Measurements from ENCODE around the gene SP2. TPM values are rescaled to one million over a fixed set of nuclear protein-coding genes. Genes with fewer than 3 reads are reported as not detected.
A peak's percentile ranks its signal among the peaks of the same experiment; 100 is the strongest.

The SP2 gene
- total and polyA plus RNA-seq, 10 donors: 4.5 to 22.6 (median 15.1) TPM

DNA sequence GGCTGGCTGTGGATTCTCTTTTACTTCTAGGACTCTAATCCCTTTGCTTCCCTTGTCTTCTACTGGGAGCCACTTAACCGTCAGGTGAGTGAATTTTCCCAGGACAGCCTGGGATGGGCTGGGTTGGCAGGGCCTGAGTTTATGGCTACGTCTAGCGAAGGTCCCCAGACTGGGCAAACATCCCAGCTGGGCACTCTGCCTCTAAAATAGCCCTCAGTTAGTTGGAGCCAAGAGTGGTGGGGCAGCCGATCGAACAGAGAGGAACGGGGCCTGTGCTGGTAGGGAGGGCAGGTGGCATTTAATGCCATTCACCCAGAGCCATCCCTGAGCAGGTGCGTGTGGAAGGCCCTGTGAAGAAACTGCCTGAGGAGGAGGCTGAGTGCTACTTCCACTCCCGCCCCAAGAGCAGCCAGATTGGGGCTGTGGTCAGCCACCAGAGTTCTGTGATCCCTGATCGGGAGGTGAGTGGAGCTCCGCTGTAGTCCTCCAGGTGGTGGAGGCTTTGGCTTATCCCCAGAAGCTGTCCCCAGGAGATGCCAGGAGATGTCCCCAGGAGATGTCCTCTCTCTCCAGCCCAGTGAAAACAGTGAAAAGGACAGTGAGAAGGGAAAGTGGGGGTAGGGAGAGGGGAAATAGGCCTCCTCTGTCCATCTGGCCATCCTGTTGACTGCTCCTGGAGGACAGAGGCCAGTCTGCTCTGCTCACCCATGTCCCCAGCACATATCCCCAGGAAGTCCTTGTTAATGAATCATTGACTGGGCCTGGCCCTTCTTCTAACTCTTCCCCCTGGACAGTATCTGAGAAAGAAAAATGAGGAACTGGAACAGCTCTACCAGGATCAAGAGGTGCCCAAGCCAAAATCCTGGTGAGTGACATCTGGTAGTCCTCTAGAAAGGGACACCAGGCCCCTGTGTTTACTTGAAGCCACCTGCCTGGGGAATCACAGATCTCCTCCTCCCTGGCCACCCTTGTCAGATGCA lies 49.8 kb downstream of the SP2 start:
- H3K9me3 ChIP-seq: no peaks in the 10 kb centered on the region
- H3K4me3 ChIP-seq: no peak overlapping the region
- DNase-seq: no peak
- H3K27me3 ChIP-seq (replicated peaks in 1 of 7): no peaks in the 10 kb centered on the region
- 84 to 94% (median 91%) methylated on average over 10 of the region's 10 CpGs for WGBS, 5 donors
- H3K36me3 ChIP-seq: peaks cover 0 to 51% (median 13%) of the 10 kb centered on the region in 6 donors
- H3K4me1 ChIP-seq: peaks cover 17 to 82% (median 57%) of the 10 kb centered on the region in 6 donors
- intact Hi-C loops (cut with DNase I; ENCODE audit: low total_unique reads): no loop called here
- TF ChIP-seq, protein P1, sequence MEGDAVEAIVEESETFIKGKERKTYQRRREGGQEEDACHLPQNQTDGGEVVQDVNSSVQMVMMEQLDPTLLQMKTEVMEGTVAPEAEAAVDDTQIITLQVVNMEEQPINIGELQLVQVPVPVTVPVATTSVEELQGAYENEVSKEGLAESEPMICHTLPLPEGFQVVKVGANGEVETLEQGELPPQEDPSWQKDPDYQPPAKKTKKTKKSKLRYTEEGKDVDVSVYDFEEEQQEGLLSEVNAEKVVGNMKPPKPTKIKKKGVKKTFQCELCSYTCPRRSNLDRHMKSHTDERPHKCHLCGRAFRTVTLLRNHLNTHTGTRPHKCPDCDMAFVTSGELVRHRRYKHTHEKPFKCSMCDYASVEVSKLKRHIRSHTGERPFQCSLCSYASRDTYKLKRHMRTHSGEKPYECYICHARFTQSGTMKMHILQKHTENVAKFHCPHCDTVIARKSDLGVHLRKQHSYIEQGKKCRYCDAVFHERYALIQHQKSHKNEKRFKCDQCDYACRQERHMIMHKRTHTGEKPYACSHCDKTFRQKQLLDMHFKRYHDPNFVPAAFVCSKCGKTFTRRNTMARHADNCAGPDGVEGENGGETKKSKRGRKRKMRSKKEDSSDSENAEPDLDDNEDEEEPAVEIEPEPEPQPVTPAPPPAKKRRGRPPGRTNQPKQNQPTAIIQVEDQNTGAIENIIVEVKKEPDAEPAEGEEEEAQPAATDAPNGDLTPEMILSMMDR (IDR thresholded peaks at IDR 0.05 in 8 of 11, conservative IDR thresholded peaks at IDR 0.05 in 3 of 11): no peak
- no peak for TF ChIP-seq POLR2A (IDR thresholded peaks at IDR 0.05)
- no peak for TF ChIP-seq POLR2AphosphoS5 (IDR thresholded peaks at IDR 0.05)
- peak overlapping the region in 5 of 8 donors; percentile 15 to 57 (median 34) for H3K27ac ChIP-seq

DNA sequence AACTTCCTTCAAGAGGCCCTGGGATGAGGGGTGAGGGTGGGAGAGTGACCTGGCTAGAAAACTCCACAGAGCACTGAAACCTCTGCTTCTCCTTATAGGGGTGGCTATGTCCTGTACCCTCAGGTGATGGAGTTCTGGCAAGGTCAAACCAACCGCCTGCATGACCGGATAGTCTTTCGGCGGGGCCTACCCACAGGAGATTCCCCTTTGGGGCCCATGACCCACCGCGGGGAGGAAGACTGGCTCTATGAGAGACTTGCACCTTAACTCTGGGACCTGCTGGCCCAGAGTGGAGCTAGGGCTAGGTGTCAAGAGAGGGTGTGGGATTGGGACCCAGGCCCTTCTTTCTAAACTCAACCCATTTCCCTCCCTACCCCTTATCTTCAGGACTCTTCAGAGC lies 50.5 kb downstream of the SP2 start:
- intact Hi-C loops (cut with DNase I; ENCODE audit: low total_unique reads): no loop called here
- no peak overlapping the region for H3K4me3 ChIP-seq
- H3K9me3 ChIP-seq: no peaks in the 10 kb centered on the region
- WGBS, 5 donors: 87 to 100% (median 91%) methylated on average over 2 to 6 of the region's 6 CpGs
- peaks cover 0 to 51% (median 13%) of the 10 kb centered on the region in 6 donors for H3K36me3 ChIP-seq
- H3K27me3 ChIP-seq (replicated peaks in 1 of 7): no peaks in the 10 kb centered on the region
- peak overlapping the region in 3 of 8 donors; percentile 34 to 57 (median 44) for H3K27ac ChIP-seq
- TF ChIP-seq, protein P1 (IDR thresholded peaks at IDR 0.05 in 8 of 11, conservative IDR thresholded peaks at IDR 0.05 in 3 of 11): no peak
- TF ChIP-seq POLR2AphosphoS5 (IDR thresholded peaks at IDR 0.05) (no peak), POLR2A (IDR thresholded peaks at IDR 0.05) (no peak)
- H3K4me1 ChIP-seq: peaks cover 15 to 78% (median 53%) of the 10 kb centered on the region in 6 donors
- DNase-seq: no peak

DNA sequence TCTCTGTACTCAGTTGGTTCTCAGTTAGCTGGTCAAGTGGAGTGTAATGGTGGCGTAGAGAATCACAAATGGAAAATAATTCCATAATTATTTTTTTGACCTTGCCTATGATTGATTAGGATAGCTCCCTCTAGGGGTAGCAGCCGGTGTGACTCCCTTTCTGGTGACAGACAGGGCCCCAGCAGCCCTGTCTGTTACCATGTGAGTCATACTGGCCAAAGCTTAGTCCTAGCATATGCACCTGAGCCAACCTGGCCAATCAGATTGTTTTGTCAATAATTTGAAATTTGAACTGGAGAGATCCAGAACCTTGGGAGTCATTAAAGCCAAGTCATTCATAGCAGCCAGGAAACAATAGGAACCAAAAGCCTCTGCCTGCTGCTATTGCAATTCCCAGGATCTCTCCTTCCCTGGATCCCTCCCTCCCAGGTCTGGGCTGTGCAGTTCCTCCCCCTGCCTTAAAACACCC lies 50.9 kb downstream of the SP2 start:
- DNase-seq: no peak
- no peak overlapping the region for H3K4me3 ChIP-seq
- no peak for TF ChIP-seq POLR2AphosphoS5 (IDR thresholded peaks at IDR 0.05)
- TF ChIP-seq, protein P1 (IDR thresholded peaks at IDR 0.05 in 8 of 11, conservative IDR thresholded peaks at IDR 0.05 in 3 of 11): peak; percentile 27 to 89 (median 81)
- peaks cover 0 to 51% (median 13%) of the 10 kb centered on the region in 6 donors for H3K36me3 ChIP-seq
- H3K9me3 ChIP-seq: no peaks in the 10 kb centered on the region
- no peaks in the 10 kb centered on the region for H3K27me3 ChIP-seq (replicated peaks in 1 of 7)
- H3K4me1 ChIP-seq: peaks cover 15 to 74% (median 50%) of the 10 kb centered on the region in 6 donors
- H3K27ac ChIP-seq: peak overlapping the region in 1 of 8 donors; percentile 44
- WGBS, 5 donors: 21 to 37% (median 30%) methylated on average over 2 of the region's 2 CpGs
- intact Hi-C loops (cut with DNase I; ENCODE audit: low total_unique reads): no loop called here

DNA sequence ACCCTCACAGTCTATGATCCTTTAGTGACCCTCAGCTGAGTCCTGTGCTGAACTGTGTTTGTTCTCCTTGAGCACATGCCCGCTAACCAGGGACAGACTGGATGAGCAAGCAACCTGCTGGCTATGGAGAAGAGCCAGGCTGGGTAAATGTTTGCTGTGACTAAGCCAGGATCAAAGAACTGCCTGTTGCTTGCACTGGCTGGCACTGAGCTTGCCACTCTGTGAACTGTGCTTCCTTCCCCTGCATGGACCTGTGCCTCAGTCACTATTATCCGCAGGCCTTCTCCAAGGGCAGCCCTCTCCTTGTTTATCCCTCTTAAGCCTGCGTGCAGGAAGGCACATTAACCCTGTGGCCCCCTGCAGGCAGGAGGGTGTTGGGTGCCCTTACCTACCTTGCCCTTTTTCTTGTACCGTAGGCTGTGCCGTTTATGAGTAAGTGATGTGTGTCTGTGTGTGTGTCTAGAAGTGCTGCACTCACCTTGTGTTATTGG lies 52.7 kb downstream of the SP2 start:
- 43 to 63% (median 54%) methylated on average over 5 of the region's 5 CpGs for WGBS, 5 donors
- H3K4me1 ChIP-seq: peaks cover 9 to 56% (median 34%) of the 10 kb centered on the region in 6 donors

More for the DNA sequence above, 52.7 kb downstream of the SP2 start:
- intact Hi-C loops (cut with DNase I; ENCODE audit: low total_unique reads): no loop called here
- Histone ChIP-seq H3K27me3 (replicated peaks in 1 of 7) (no peaks in the 10 kb centered on the region), H3K27ac (peak overlapping the region in 5 of 8 donors; percentile 14 to 82 (median 73)), H3K36me3 (peaks cover 0 to 50% (median 13%) of the 10 kb centered on the region in 6 donors), H3K9me3 (no peaks in the 10 kb centered on the region), H3K4me3 (peak overlapping the region in 1 of 8 donors; percentile 61)
- TF ChIP-seq, protein P1 (IDR thresholded peaks at IDR 0.05 in 8 of 11, conservative IDR thresholded peaks at IDR 0.05 in 3 of 11): no peak
- no peak for TF ChIP-seq POLR2A (IDR thresholded peaks at IDR 0.05)
- TF ChIP-seq POLR2AphosphoS5 (IDR thresholded peaks at IDR 0.05): no peak
- DNase-seq: no peak

Data from spleen (tissue), 11 donors.